Esophagus squamous epithelium (tissue), 4 donors: Measurements from ENCODE around the gene DIS3L2.

Experiments
- CTCF ChIP-seq, 6 experiments: fragments of 450-650 bp in 4 of 6; fragments of 200-600 bp in 2 of 6; sonication (generic) in 2 of 6; IDR thresholded peaks; one replicate each; pipeline ENCODE4 v1.5.1; 2016 to 2019; ENCODE audit warnings: antibody characterized with exemption in 6 of 6, mild to moderate bottlenecking in 4 of 6, moderate library complexity in 4 of 6
- POLR2A ChIP-seq, 4 donors: fragments of 450-650 bp; IDR thresholded peaks; one replicate each; pipeline ENCODE4 v1.6.1; 2017; ENCODE audit warnings: antibody characterized with exemption in 4 of 4, mild to moderate bottlenecking in 4 of 4, moderate library complexity in 3 of 4

GRCh38 chr2:231937057-231937456 is 24.5 kb upstream of the DIS3L2 start:
- TF ChIP-seq CTCF (IDR thresholded peaks at IDR 0.05) = no peak
- no peak for TF ChIP-seq POLR2A (IDR thresholded peaks at IDR 0.05)
